Erythroblast (primary cell): ENCODE results near the gene ZACN.

Experiments used
- GATA1 ChIP-seq: IDR thresholded peaks from 2 replicates; pipeline ENCODE4 v1.6.1; 2011; ENCODE audit warnings: low read depth, mild to moderate bottlenecking, control low read depth, low read length, moderate library complexity
- POLR2A ChIP-seq: IDR thresholded peaks from 2 replicates; pipeline ENCODE4 v1.6.1; 2011; ENCODE audit warnings: mild to moderate bottlenecking, low read length

GRCh38 chr17:76081295-76082210 lies 2.6 kb downstream of the ZACN start:
- TF ChIP-seq POLR2A (no peak), GATA1 (no peak)
